Colonic mucosa (tissue), 4 donors: Measurements from ENCODE around the gene GPBP1L1. TPM values are rescaled to one million over a fixed set of nuclear protein-coding genes. Genes with fewer than 3 reads are reported as not detected.

Experiments used
- DNase-seq: peaks from one replicate; pipeline ENCODE4 v3.0.0-alpha.2; 2020
- H3K27ac ChIP-seq: fragments of 200-600 bp; one replicate; pipeline ENCODE4 v1.8.0; 2021
- H3K27me3 ChIP-seq: fragments of 200-600 bp; one replicate; pipeline ENCODE4 v1.8.0; 2021
- H3K36me3 ChIP-seq: fragments of 200-600 bp; one replicate; pipeline ENCODE4 v1.8.0; 2021
- H3K4me1 ChIP-seq: fragments of 200-600 bp; one replicate; pipeline ENCODE4 v1.8.0; 2021; ENCODE audit warnings: mild to moderate bottlenecking
- H3K4me3 ChIP-seq: fragments of 200-600 bp; one replicate; pipeline ENCODE4 v1.8.0; 2021
- H3K9ac ChIP-seq, 2 donors: one replicate each; pipeline ENCODE4 v1.7.0; 2013; ENCODE audit warnings: control low read depth in 2 of 2, low read depth in 2 of 2, low read length in 2 of 2
- H3K9me3 ChIP-seq: fragments of 200-600 bp; one replicate; pipeline ENCODE4 v1.8.0; 2021
- intact Hi-C: fragments of 100-400 bp; cut with DNase I; formaldehyde crosslinking; loops from one replicate; pipeline ENCODE4 v1.14.1; 2022
- total RNA-seq, 2 donors: library from RNA; stranded (reverse); fragmentation: NEBNext Ultra II Directional in 1 of 2; extraction: Animal tissue kit (Norgen Biotek cat#: 25700) in 1 of 2; gene quantifications; one replicate each; pipeline ENCODE4 v1.2.1, GENCODE V29; 2021
- TF ChIP-seq, protein P1 (sequence below): fragments of 200-600 bp; IDR thresholded peaks from one replicate; pipeline ENCODE4 v1.8.0; 2022; ENCODE audit warnings: antibody characterized with exemption, mild to moderate bottlenecking
- donor health status: healthy.
- donor health status: DM: no; HTN: no; CAD: no.
- donor health status: DM: no; HTN: no; CAD: no.

Gene GPBP1L1
- total RNA-seq, 2 donors from 2014 or later = 157 to 214 TPM

- intact Hi-C loops = no loop called here
- Histone ChIP-seq H3K4me3 (no peak overlapping the region), H3K9ac (no peak overlapping the region), H3K4me1 (peaks cover 11% of the 10 kb centered on the region), H3K36me3 (no peaks in the 10 kb centered on the region), H3K27ac (no peak overlapping the region), H3K27me3 (no peaks in the 10 kb centered on the region), H3K9me3 (no peaks in the 10 kb centered on the region)
- TF ChIP-seq, protein P1, sequence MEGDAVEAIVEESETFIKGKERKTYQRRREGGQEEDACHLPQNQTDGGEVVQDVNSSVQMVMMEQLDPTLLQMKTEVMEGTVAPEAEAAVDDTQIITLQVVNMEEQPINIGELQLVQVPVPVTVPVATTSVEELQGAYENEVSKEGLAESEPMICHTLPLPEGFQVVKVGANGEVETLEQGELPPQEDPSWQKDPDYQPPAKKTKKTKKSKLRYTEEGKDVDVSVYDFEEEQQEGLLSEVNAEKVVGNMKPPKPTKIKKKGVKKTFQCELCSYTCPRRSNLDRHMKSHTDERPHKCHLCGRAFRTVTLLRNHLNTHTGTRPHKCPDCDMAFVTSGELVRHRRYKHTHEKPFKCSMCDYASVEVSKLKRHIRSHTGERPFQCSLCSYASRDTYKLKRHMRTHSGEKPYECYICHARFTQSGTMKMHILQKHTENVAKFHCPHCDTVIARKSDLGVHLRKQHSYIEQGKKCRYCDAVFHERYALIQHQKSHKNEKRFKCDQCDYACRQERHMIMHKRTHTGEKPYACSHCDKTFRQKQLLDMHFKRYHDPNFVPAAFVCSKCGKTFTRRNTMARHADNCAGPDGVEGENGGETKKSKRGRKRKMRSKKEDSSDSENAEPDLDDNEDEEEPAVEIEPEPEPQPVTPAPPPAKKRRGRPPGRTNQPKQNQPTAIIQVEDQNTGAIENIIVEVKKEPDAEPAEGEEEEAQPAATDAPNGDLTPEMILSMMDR = no peak
- no peak for DNase-seq
Measured at GRCh38 chr1:45669379-45669778, 17.0 kb downstream of the GPBP1L1 start.

DNA sequence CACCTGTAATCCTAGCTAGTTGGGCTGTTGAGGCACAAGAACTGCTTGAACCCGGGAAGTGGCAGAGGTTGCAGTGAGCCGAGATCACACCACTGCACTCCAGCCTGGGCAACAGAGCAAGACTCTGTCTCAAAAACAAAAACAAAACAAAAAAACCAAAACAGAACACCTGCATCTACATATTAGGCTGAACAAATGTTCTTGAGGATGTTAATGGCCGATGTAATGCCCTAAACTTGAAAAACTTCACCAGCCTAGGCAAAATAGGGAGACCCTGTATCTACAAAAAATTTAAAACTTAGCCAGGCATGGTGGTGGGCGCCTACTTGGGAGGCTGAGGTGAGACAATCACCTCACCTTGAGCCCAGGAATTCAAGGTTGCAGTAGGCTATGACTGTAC, 17.8 kb downstream of the GPBP1L1 start:
- Histone ChIP-seq H3K4me3 (no peak overlapping the region), H3K27ac (no peak overlapping the region), H3K4me1 (peaks cover 6% of the 10 kb centered on the region), H3K9ac (no peak overlapping the region), H3K27me3 (no peaks in the 10 kb centered on the region), H3K36me3 (no peaks in the 10 kb centered on the region), H3K9me3 (no peaks in the 10 kb centered on the region)
- DNase-seq = no peak
- intact Hi-C loops = no loop called here
- TF ChIP-seq, protein P1 = no peak

DNA sequence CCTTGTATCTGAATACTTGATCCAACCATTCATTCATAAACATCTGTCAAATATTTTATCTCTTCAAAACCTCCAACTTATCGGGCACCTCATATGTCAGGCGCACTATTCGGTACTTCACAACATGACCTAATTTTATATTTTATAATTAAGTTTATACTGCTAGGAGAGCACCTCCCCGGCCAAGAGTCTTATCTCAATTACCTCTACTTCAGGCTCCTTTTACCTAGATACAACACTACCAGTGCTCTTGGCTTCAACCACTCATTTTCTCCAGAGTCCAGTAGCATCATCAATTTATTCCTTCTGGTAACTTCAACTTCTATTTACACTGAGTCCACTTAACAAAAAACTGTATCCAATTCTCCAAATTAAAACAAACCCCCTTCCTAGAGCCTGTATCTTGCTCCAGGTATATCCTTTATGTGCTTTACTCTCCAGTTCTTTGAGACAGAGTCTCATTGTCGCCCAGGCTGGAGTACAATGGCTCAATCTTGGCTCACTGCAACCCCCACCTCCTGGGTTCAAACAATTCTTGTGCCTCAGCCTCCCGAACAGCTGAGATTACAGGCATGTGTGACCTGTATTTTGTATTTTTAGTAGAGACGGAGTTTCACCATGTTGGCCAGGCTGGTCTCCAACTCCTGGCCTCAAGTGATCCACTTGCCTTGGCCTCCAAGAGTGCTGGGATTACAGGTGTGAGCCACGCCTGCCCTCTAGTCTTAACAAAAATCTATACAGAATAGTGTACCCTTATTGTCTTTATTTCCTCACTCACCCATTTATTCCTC, 18.8 kb downstream of the GPBP1L1 start:
- no peak for DNase-seq
- Histone ChIP-seq H3K9ac (no peak overlapping the region), H3K36me3 (no peaks in the 10 kb centered on the region), H3K27me3 (no peaks in the 10 kb centered on the region), H3K9me3 (no peaks in the 10 kb centered on the region), H3K27ac (no peak overlapping the region), H3K4me3 (no peak overlapping the region), H3K4me1 (peaks cover 6% of the 10 kb centered on the region)
- TF ChIP-seq, protein P1 = no peak
- intact Hi-C loops = no loop called here

DNA sequence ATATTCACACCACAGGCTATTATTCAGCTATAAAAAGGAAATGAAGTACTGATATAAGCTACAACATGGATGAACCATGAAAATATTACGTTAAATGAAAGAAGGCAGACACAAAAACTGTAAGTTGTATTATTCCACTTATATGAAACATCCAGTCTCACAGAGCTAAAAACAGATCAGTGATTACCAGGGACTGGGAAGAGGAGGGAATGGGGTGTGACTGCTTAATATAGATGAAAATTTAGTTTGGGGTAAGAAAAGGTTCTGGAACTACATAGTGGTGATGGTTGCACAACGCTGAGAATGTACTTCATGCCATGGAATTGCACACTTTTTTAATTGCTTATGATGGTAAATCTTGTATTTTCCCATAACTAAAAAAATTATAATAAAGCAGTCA, 19.5 kb downstream of the GPBP1L1 start:
- Histone ChIP-seq H3K36me3 (no peaks in the 10 kb centered on the region), H3K4me1 (peaks cover 6% of the 10 kb centered on the region), H3K4me3 (no peak overlapping the region), H3K27ac (no peak overlapping the region), H3K27me3 (no peaks in the 10 kb centered on the region), H3K9me3 (no peaks in the 10 kb centered on the region), H3K9ac (no peak overlapping the region)
- TF ChIP-seq, protein P1 = no peak
- no peak for DNase-seq
- intact Hi-C loops = no loop called here

DNA sequence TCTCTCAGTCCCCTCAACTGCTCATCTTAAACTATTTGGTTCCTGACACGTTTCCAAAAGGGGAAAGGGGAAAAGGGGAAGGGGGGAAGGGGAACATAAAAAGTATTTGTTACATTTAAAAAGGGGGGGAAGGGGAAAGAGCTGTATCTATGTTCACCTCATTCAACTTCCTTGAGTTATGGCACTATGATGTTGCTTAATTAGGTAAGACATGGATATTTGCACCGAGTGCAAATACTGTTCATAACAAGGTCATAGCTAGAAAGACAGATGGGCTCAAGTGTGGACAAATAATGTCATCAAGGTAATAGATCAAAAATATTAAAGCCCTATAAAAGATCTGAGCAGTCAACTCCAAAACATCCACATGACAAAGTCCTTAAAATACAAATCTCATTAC, 26.0 kb downstream of the GPBP1L1 start:
- H3K36me3 ChIP-seq = peaks cover 15% of the 10 kb centered on the region
- H3K9ac ChIP-seq = no peak overlapping the region
- no peak for DNase-seq
- H3K4me1 ChIP-seq = no peaks in the 10 kb centered on the region
- H3K27me3 ChIP-seq = no peaks in the 10 kb centered on the region
- no peak overlapping the region for H3K4me3 ChIP-seq
- TF ChIP-seq, protein P1 = no peak
- no peaks in the 10 kb centered on the region for H3K9me3 ChIP-seq
- H3K27ac ChIP-seq = no peak overlapping the region
- intact Hi-C loops = no loop called here
